Endodermal cell (in vitro differentiated cells): Measurements from ENCODE around the gene TIMP2. TPM values are rescaled to one million over a fixed set of nuclear protein-coding genes. Genes with fewer than 3 reads are reported as not detected.

ENCODE experiments used
- DNase-seq: peaks from one replicate; pipeline ENCODE4 v3.0.0-alpha.2; 2017
- H3K27ac ChIP-seq: 2 replicates; pipeline ENCODE4 v1.5.1; 2013; ENCODE audit warnings: mild to moderate bottlenecking, low read depth, low read length, moderate library complexity
- H3K27me3 ChIP-seq: 2 replicates; pipeline ENCODE4 v1.6.1; 2013; ENCODE audit warnings: mild to moderate bottlenecking, low read length, moderate library complexity; ENCODE audit not compliant: insufficient read depth, control insufficient read depth, poor library complexity, severe bottlenecking
- H3K36me3 ChIP-seq: 2 replicates; pipeline ENCODE4 v1.7.0; 2013; ENCODE audit warnings: mild to moderate bottlenecking, low read length, moderate library complexity; ENCODE audit not compliant: control insufficient read depth, insufficient read depth
- H3K4me1 ChIP-seq: one replicate; pipeline ENCODE4 v1.7.0; 2013; ENCODE audit warnings: low read length; ENCODE audit not compliant: control insufficient read depth, insufficient read depth
- H3K4me3 ChIP-seq: 2 replicates; pipeline ENCODE4 v1.5.1; 2013; ENCODE audit warnings: mild to moderate bottlenecking, low read length, moderate library complexity
- H3K9ac ChIP-seq: 2 replicates; pipeline ENCODE4 v1.6.1; 2013; ENCODE audit warnings: mild to moderate bottlenecking, low read length, moderate library complexity; ENCODE audit not compliant: poor library complexity, severe bottlenecking; ENCODE audit errors: extremely low read depth
- H3K9me3 ChIP-seq: 2 replicates; pipeline ENCODE4 v1.6.1; 2013; ENCODE audit warnings: mild to moderate bottlenecking, low read length, moderate library complexity; ENCODE audit not compliant: control insufficient read depth
- H3K27ac Mint-ChIP-seq: 2 replicates; pipeline ENCODE4 v1.8.0; 2020; ENCODE audit warnings: mixed read lengths
- H3K27me3 Mint-ChIP-seq: 2 replicates; pipeline ENCODE4 v1.8.0; 2021; ENCODE audit warnings: mild to moderate bottlenecking, mixed read lengths; ENCODE audit not compliant: insufficient read depth
- H3K36me3 Mint-ChIP-seq: 2 replicates; pipeline ENCODE4 v1.8.0; 2020; ENCODE audit warnings: low read depth, mixed read lengths
- H3K4me1 Mint-ChIP-seq: 2 replicates; pipeline ENCODE4 v1.8.0; 2020; ENCODE audit warnings: mixed read lengths
- H3K4me3 Mint-ChIP-seq: 2 replicates; pipeline ENCODE4 v1.8.0; 2020; ENCODE audit warnings: mild to moderate bottlenecking, moderate library complexity, mixed read lengths
- H3K9me3 Mint-ChIP-seq: 2 replicates; pipeline ENCODE4 v1.8.0; 2020; ENCODE audit warnings: mild to moderate bottlenecking, mixed read lengths
- CTCF ChIP-seq: fragments of 200-600 bp; sonication (generic); conservative IDR thresholded peaks from 2 replicates; pipeline ENCODE4 v1.5.0; 2021; ENCODE audit warnings: antibody characterized with exemption, mild to moderate bottlenecking
- WGBS, 2 experiments: methylation state at CpG; one replicate each; pipeline versions ENCODE4 v1.1.5 to v1.1.7; 2013; ENCODE audit warnings: missing lambda C conversion rate in 2 of 2, mixed read lengths in 1 of 2; ENCODE audit not compliant: insufficient coverage in 1 of 2, insufficient read length in 1 of 2; 5-methylcytosine and 5-hydroxymethylcytosine counted together
- total RNA-seq, 2 donors: library from RNA; stranded (reverse); fragmentation: NEBNext Ultra II Directional in 1 of 2; extraction: Animal tissue kit (Norgen Biotek cat#: 25700) in 1 of 2; gene quantifications; 2 replicates in 1 of 2; 3 replicates in 1 of 2; pipeline ENCODE4 v1.2.1, GENCODE V29; 2021

Gene TIMP2
- total RNA-seq, 2 donors from 2014 or later = 36.9 to 42.7 TPM

- whole genome bisulfite sequencing, 2 experiments = 91 to 94% methylated on average over 12 of the region's 12 CpGs
- H3K27me3 Mint-ChIP-seq = no peaks in the 10 kb centered on the region
- H3K4me1 Mint-ChIP-seq = peaks cover 5% of the 10 kb centered on the region
- no peaks in the 10 kb centered on the region for H3K36me3 Mint-ChIP-seq
- TF ChIP-seq CTCF = peak; percentile 20
- H3K27ac ChIP-seq = no peak overlapping the region
- H3K36me3 ChIP-seq = no peaks in the 10 kb centered on the region
- H3K27me3 ChIP-seq = no peaks in the 10 kb centered on the region
- H3K9me3 Mint-ChIP-seq = no peaks in the 10 kb centered on the region
- no peak overlapping the region for H3K9ac ChIP-seq
- H3K4me3 ChIP-seq = no peak overlapping the region
- H3K27ac Mint-ChIP-seq = no peak overlapping the region
- DNase-seq = no peak
- H3K9me3 ChIP-seq = no peaks in the 10 kb centered on the region
- H3K4me3 Mint-ChIP-seq = no peak overlapping the region
- no peaks in the 10 kb centered on the region for H3K4me1 ChIP-seq
Observed at GRCh38 chr17:78959803-78960202, 34.6 kb upstream of the TIMP2 start.

GRCh38 chr17:78958641-78959127 lies 33.5 kb upstream of the TIMP2 start:
- H3K9me3 ChIP-seq = no peaks in the 10 kb centered on the region
- 90 to 92% methylated on average over 3 to 7 of the region's 7 CpGs for WGBS, 2 experiments
- no peak for TF ChIP-seq CTCF
- H3K27ac ChIP-seq = no peak overlapping the region
- H3K4me3 ChIP-seq = no peak overlapping the region
- no peaks in the 10 kb centered on the region for H3K9me3 Mint-ChIP-seq
- no peak overlapping the region for H3K4me3 Mint-ChIP-seq
- H3K36me3 Mint-ChIP-seq = no peaks in the 10 kb centered on the region
- DNase-seq = no peak
- H3K9ac ChIP-seq = no peak overlapping the region
- peaks cover 5% of the 10 kb centered on the region for H3K4me1 Mint-ChIP-seq
- H3K27me3 Mint-ChIP-seq = no peaks in the 10 kb centered on the region
- no peaks in the 10 kb centered on the region for H3K27me3 ChIP-seq
- H3K27ac Mint-ChIP-seq = no peak overlapping the region
- no peaks in the 10 kb centered on the region for H3K4me1 ChIP-seq
- no peaks in the 10 kb centered on the region for H3K36me3 ChIP-seq

- Mint-ChIP-seq H3K4me1 (peaks cover 10% of the 10 kb centered on the region), H3K27ac (no peak overlapping the region), H3K9me3 (no peaks in the 10 kb centered on the region), H3K27me3 (no peaks in the 10 kb centered on the region), H3K36me3 (no peaks in the 10 kb centered on the region), H3K4me3 (no peak overlapping the region)
- H3K27ac ChIP-seq = no peak overlapping the region
- no peaks in the 10 kb centered on the region for H3K4me1 ChIP-seq
- DNase-seq = no peak
- no peak overlapping the region for H3K9ac ChIP-seq
- no peak overlapping the region for H3K4me3 ChIP-seq
- TF ChIP-seq CTCF = no peak
- WGBS, 2 experiments = 85 to 94% methylated on average over 7 to 12 of the region's 12 CpGs
- no peaks in the 10 kb centered on the region for H3K9me3 ChIP-seq
- H3K27me3 ChIP-seq = no peaks in the 10 kb centered on the region
- H3K36me3 ChIP-seq = no peaks in the 10 kb centered on the region
Observed at GRCh38 chr17:78957128-78957527, 31.9 kb upstream of the TIMP2 start.
